Measurements from ENCODE around the gene RNF183. TPM values are rescaled to one million over a fixed set of nuclear protein-coding genes. Genes with fewer than 3 reads are reported as not detected.

Gene RNF183
- total and polyA plus RNA-seq, 2 donors (not counting 1 experiment from before 2014, with no cell fraction given), result not detected

- TF ChIP-seq CTCF (conservative IDR thresholded peaks at IDR 0.05 in 1 of 2, IDR thresholded peaks at IDR 0.05 in 1 of 2; ENCODE audit: low read depth in 1 of 2, low read length in 2 of 2) (no peak), EZH2 (IDR thresholded peaks at IDR 0.05; ENCODE audit: low read length, missing control alignments) (no peak)
- no peaks in the 10 kb centered on the region for H3K27me3 ChIP-seq (ENCODE audit: control insufficient read depth, insufficient read depth, low read length)
These were observed 33.3 kb downstream of the RNF183 start for GRCh38 chr9:113269871-113270270.

DNA sequence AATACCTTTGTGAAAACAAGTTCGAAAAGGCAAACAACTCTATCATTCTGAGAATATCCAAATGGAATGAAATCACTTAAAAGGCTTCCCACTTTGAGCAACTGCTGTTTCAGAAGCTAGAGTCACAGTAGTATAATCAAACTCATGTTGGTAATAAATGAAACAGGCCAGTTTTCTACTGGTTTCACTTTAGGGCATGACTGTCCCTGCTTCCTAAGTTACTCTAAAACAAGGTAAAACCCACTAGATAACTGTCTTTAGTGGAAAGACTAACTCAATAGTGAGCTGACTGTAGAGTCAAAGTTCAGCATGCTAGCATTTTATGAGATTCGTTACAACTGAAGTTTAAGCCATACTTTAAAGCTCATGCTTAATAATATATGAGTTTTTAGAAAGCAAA lies 33.8 kb downstream of the RNF183 start:
- no peaks in the 10 kb centered on the region for H3K27me3 ChIP-seq (ENCODE audit: control insufficient read depth, insufficient read depth, low read length)
- H3K4me1 ChIP-seq (ENCODE audit: control insufficient read depth, extremely low read depth, insufficient read depth, low read length), result peaks cover 3% of the 10 kb centered on the region
- no peak overlapping the region for H3K4me2 ChIP-seq (ENCODE audit: extremely low read depth, insufficient read depth, low read length)
- H3K9me3 ChIP-seq (ENCODE audit: control insufficient read depth, insufficient read depth, low read depth, low read length), result no peaks in the 10 kb centered on the region
- H3K79me2 ChIP-seq (ENCODE audit: control insufficient read depth, insufficient read depth, low read length), result peaks cover 6% of the 10 kb centered on the region
- H4K20me1 ChIP-seq (ENCODE audit: control insufficient read depth, extremely low read depth, insufficient read depth, low read length), result no peaks in the 10 kb centered on the region
- no peak overlapping the region for H2AFZ ChIP-seq (ENCODE audit: low read length)
- DNase-seq (ENCODE audit: low read depth in 2 of 2), result no peak
- H3K36me3 ChIP-seq (ENCODE audit: control insufficient read depth, insufficient read depth, low read length), result peaks cover 2% of the 10 kb centered on the region
- TF ChIP-seq CTCF (conservative IDR thresholded peaks at IDR 0.05 in 1 of 2, IDR thresholded peaks at IDR 0.05 in 1 of 2; ENCODE audit: low read depth in 1 of 2, low read length in 2 of 2), result no peak
- no peak for TF ChIP-seq EZH2 (IDR thresholded peaks at IDR 0.05; ENCODE audit: low read length, missing control alignments)
- H3K4me3 ChIP-seq (replicated peaks in 1 of 4; ENCODE audit: control extremely low read depth in 1 of 4, insufficient read depth in 1 of 4, low read depth in 3 of 4, low read length in 4 of 4), result no peak overlapping the region
- H3K27ac ChIP-seq (ENCODE audit: insufficient read depth, low read length), result no peak overlapping the region
- H3K9ac ChIP-seq (ENCODE audit: insufficient read depth, low read length), result no peak overlapping the region

More at GRCh38 chr9:113269871-113270270, 33.3 kb downstream of the RNF183 start:
- Histone ChIP-seq H4K20me1 (ENCODE audit: control insufficient read depth, extremely low read depth, insufficient read depth, low read length) (no peaks in the 10 kb centered on the region), H3K4me1 (ENCODE audit: control insufficient read depth, extremely low read depth, insufficient read depth, low read length) (peaks cover 5% of the 10 kb centered on the region), H3K27ac (ENCODE audit: insufficient read depth, low read length) (no peak overlapping the region), H3K9me3 (ENCODE audit: control insufficient read depth, insufficient read depth, low read depth, low read length) (no peaks in the 10 kb centered on the region), H3K4me2 (ENCODE audit: extremely low read depth, insufficient read depth, low read length) (no peak overlapping the region), H2AFZ (ENCODE audit: low read length) (no peak overlapping the region), H3K9ac (ENCODE audit: insufficient read depth, low read length) (no peak overlapping the region), H3K79me2 (ENCODE audit: control insufficient read depth, insufficient read depth, low read length) (peaks cover 9% of the 10 kb centered on the region), H3K36me3 (ENCODE audit: control insufficient read depth, insufficient read depth, low read length) (peaks cover 2% of the 10 kb centered on the region), H3K4me3 (replicated peaks in 1 of 4; ENCODE audit: control extremely low read depth in 1 of 4, insufficient read depth in 1 of 4, low read depth in 3 of 4, low read length in 4 of 4) (no peak overlapping the region)
- DNase-seq (ENCODE audit: low read depth in 2 of 2), result no peak

- Histone ChIP-seq H3K4me3 (replicated peaks in 1 of 4; ENCODE audit: control extremely low read depth in 1 of 4, insufficient read depth in 1 of 4, low read depth in 3 of 4, low read length in 4 of 4) (no peak overlapping the region), H4K20me1 (ENCODE audit: control insufficient read depth, extremely low read depth, insufficient read depth, low read length) (no peaks in the 10 kb centered on the region), H2AFZ (ENCODE audit: low read length) (no peak overlapping the region), H3K27me3 (ENCODE audit: control insufficient read depth, insufficient read depth, low read length) (no peaks in the 10 kb centered on the region), H3K9me3 (ENCODE audit: control insufficient read depth, insufficient read depth, low read depth, low read length) (no peaks in the 10 kb centered on the region), H3K4me1 (ENCODE audit: control insufficient read depth, extremely low read depth, insufficient read depth, low read length) (no peaks in the 10 kb centered on the region), H3K4me2 (ENCODE audit: extremely low read depth, insufficient read depth, low read length) (no peak overlapping the region), H3K79me2 (ENCODE audit: control insufficient read depth, insufficient read depth, low read length) (no peaks in the 10 kb centered on the region), H3K27ac (ENCODE audit: insufficient read depth, low read length) (no peak overlapping the region), H3K36me3 (ENCODE audit: control insufficient read depth, insufficient read depth, low read length) (no peaks in the 10 kb centered on the region), H3K9ac (ENCODE audit: insufficient read depth, low read length) (no peak overlapping the region)
- DNase-seq (ENCODE audit: low read depth in 2 of 2), result no peak
- TF ChIP-seq EZH2 (IDR thresholded peaks at IDR 0.05; ENCODE audit: low read length, missing control alignments) (no peak), CTCF (conservative IDR thresholded peaks at IDR 0.05 in 1 of 2, IDR thresholded peaks at IDR 0.05 in 1 of 2; ENCODE audit: low read depth in 1 of 2, low read length in 2 of 2) (no peak)
These were observed 35.1 kb downstream of the RNF183 start for GRCh38 chr9:113267911-113268566.
